Suppressor macrophage treated with lipopolysaccharide for 1 hour (primary cell): Measurements from ENCODE around the gene PPAN.
A peak's percentile ranks its signal among the peaks of the same experiment; 100 is the strongest.

Experiments used
- DNase-seq, 3 donors: peaks; one replicate each; pipeline ENCODE4 v3.0.0-alpha.2; 2020 to 2022

The PPAN gene

GRCh38 chr19:10106100-10106936 lies at the start of gene PPAN:
Gene PPAN, plus strand, starts transcription at chr19:10106362. Its CDS starts 33 bp downstream, at chr19:10106395.
- peak; percentile 98 to 99 (median 99) for DNase-seq

GRCh38 chr19:10061717-10062310 lies 44.3 kb upstream of the PPAN start:
- no peak for DNase-seq

- DNase-seq = no peak
Observed at GRCh38 chr19:10068205-10068604, 38.0 kb upstream of the PPAN start.

- DNase-seq = no peak
Observed at GRCh38 chr19:10069046-10069445, 37.1 kb upstream of the PPAN start.

GRCh38 chr19:10070730-10071446 lies 35.3 kb upstream of the PPAN start:
- no peak for DNase-seq

- DNase-seq = peak; percentile 38 to 40 (median 39)
Observed at GRCh38 chr19:10074153-10074552, 32.0 kb upstream of the PPAN start.

GRCh38 chr19:10076535-10076934 lies 29.6 kb upstream of the PPAN start:
- DNase-seq = no peak

GRCh38 chr19:10078329-10078728 lies 27.8 kb upstream of the PPAN start:
- DNase-seq = no peak

GRCh38 chr19:10079031-10079453 lies 27.1 kb upstream of the PPAN start:
- no peak for DNase-seq

GRCh38 chr19:10083911-10084310 lies 22.3 kb upstream of the PPAN start:
- no peak for DNase-seq

- DNase-seq = no peak
Observed at GRCh38 chr19:10084803-10085202, 21.4 kb upstream of the PPAN start.

GRCh38 chr19:10085641-10086590 lies 20.2 kb upstream of the PPAN start, which contains the start of gene SHFL:
Gene SHFL, plus strand, starts transcription at chr19:10086317. Its CDS starts 111 bp downstream, at chr19:10086428.
- peak; percentile 86 to 96 (median 91) for DNase-seq

GRCh38 chr19:10086591-10087192 lies 19.5 kb upstream of the PPAN start:
- DNase-seq = peak; percentile 30 to 60 (median 38)

- DNase-seq = no peak
Observed at GRCh38 chr19:10087296-10088061, 18.7 kb upstream of the PPAN start.

- DNase-seq = no peak
Observed at GRCh38 chr19:10088949-10089554, 17.1 kb upstream of the PPAN start.

- DNase-seq = no peak
Observed at GRCh38 chr19:10089801-10090375, 16.3 kb upstream of the PPAN start.

- DNase-seq = no peak
Observed at GRCh38 chr19:10091370-10091687, 14.8 kb upstream of the PPAN start.

GRCh38 chr19:10091895-10092641 lies 14.1 kb upstream of the PPAN start:
- DNase-seq = no peak

- DNase-seq = no peak
Observed at GRCh38 chr19:10092648-10093294, 13.4 kb upstream of the PPAN start.
